Activated T-cell treated with anti-CD3 and anti-CD28 coated beads, Interleukin-2, amount 50 U/mL, for 4 hours (primary cell): ENCODE results near the gene CREG1. TPM values are rescaled to one million over a fixed set of nuclear protein-coding genes. Genes with fewer than 3 reads are reported as not detected.

Source experiments
- ATAC-seq, 2 donors: fragments of 200-7000 bp; cut with Tn5 transposase; one replicate each; pipeline ENCODE4 v1.10.0; 2021
- DNase-seq: peaks from one replicate; pipeline ENCODE4 v3.0.0-alpha.2; 2020
- H3K27me3 Mint-ChIP-seq: one replicate; pipeline ENCODE4 v1.8.0; 2021; ENCODE audit warnings: low read depth, mixed read lengths
- H3K36me3 Mint-ChIP-seq: one replicate; pipeline ENCODE4 v1.8.0; 2022; ENCODE audit warnings: mixed read lengths; ENCODE audit not compliant: insufficient read depth
- H3K4me1 Mint-ChIP-seq: one replicate; pipeline ENCODE4 v1.8.0; 2021; ENCODE audit warnings: low read depth, mixed read lengths
- H3K4me3 Mint-ChIP-seq: one replicate; pipeline ENCODE4 v1.8.0; 2021; ENCODE audit warnings: mild to moderate bottlenecking, moderate library complexity, mixed read lengths
- H3K9me3 Mint-ChIP-seq: one replicate; pipeline ENCODE4 v1.8.0; 2021; ENCODE audit warnings: mixed read lengths
- total RNA-seq, 3 donors: library from RNA; stranded (reverse); gene quantifications; one replicate each; pipeline ENCODE4 v1.2.1, GENCODE V29; 2021

Gene CREG1
- total RNA-seq, 3 donors from 2014 or later = 12.5 to 14.5 (median 14.3) TPM

GRCh38 chr1:167512046-167512654 lies 41.4 kb downstream of the CREG1 start:
- Mint-ChIP-seq H3K27me3 (no peaks in the 10 kb centered on the region), H3K4me1 (peaks cover 82% of the 10 kb centered on the region), H3K9me3 (no peaks in the 10 kb centered on the region), H3K36me3 (peaks cover 41% of the 10 kb centered on the region), H3K4me3 (peak overlapping the region; percentile 79)
- ATAC-seq (peak; percentile 24 to 41), DNase-seq (no peak)

- H3K36me3 Mint-ChIP-seq = peaks cover 39% of the 10 kb centered on the region
Measured at GRCh38 chr1:167511374-167511986, 42.1 kb downstream of the CREG1 start.

DNA sequence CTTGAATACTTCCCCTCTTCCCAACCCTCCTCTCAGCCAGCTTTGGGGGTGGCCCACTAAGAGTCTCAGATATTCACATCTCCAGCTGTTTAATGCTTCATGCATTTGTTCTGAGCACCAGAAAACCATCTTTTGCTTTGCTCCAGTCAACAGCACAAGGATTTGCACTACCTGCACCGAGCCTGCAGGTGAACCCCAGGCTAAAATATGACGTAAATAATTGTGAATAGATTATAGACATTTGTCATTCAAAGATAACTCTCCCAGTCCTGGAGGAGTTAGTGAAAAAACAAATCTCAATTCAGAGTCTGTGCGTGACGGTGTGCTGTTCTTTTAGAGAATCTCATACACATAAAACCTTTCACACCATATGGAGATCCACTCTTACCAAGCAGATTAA lies 42.7 kb downstream of the CREG1 start:
- peaks cover 40% of the 10 kb centered on the region for H3K36me3 Mint-ChIP-seq

More at GRCh38 chr1:167511374-167511986, 42.1 kb downstream of the CREG1 start:
- DNase-seq (no peak), ATAC-seq (no peak)
- Mint-ChIP-seq H3K4me1 (peaks cover 84% of the 10 kb centered on the region), H3K9me3 (no peaks in the 10 kb centered on the region), H3K27me3 (no peaks in the 10 kb centered on the region), H3K4me3 (peak overlapping the region; percentile 79)

DNA sequence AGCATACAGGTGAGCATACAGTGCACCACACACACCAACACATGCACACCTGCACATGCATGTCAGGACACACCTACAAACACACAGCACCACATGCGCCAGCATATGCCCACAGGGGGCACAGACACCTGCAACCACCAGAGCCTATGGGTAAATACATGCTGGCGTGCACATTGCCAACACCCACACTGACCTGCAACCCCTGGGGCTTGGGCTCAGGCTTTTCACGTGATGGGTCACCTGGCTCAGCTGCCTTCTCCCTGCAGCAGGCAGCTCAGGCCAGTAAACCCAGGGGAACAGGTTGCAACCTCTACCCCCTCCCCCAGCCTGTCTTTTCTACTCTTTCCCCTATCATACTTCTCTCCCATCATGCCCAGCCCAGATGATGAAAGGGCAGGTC lies 43.3 kb downstream of the CREG1 start:
- H3K9me3 Mint-ChIP-seq = no peaks in the 10 kb centered on the region
- peak; percentile 18 to 28 for ATAC-seq
- no peaks in the 10 kb centered on the region for H3K27me3 Mint-ChIP-seq
- peak overlapping the region; percentile 79 for H3K4me3 Mint-ChIP-seq
- H3K4me1 Mint-ChIP-seq = peaks cover 83% of the 10 kb centered on the region
- H3K36me3 Mint-ChIP-seq = peaks cover 35% of the 10 kb centered on the region
- no peak for DNase-seq

More for the DNA sequence above, 42.7 kb downstream of the CREG1 start:
- DNase-seq (no peak), ATAC-seq (no peak)
- Mint-ChIP-seq H3K4me1 (peaks cover 83% of the 10 kb centered on the region), H3K9me3 (no peaks in the 10 kb centered on the region), H3K27me3 (no peaks in the 10 kb centered on the region), H3K4me3 (peak overlapping the region; percentile 79)

- Mint-ChIP-seq H3K36me3 (peaks cover 34% of the 10 kb centered on the region), H3K4me1 (peaks cover 87% of the 10 kb centered on the region), H3K27me3 (no peaks in the 10 kb centered on the region), H3K4me3 (peak overlapping the region; percentile 79), H3K9me3 (no peaks in the 10 kb centered on the region)
- ATAC-seq = peak in 1 of 2 donors; percentile 15
- DNase-seq = no peak
Measured at GRCh38 chr1:167509587-167509986, 44.0 kb downstream of the CREG1 start.

GRCh38 chr1:167507719-167508118 lies 45.8 kb downstream of the CREG1 start:
- Mint-ChIP-seq H3K4me3 (no peak overlapping the region), H3K9me3 (no peaks in the 10 kb centered on the region), H3K27me3 (no peaks in the 10 kb centered on the region), H3K4me1 (peaks cover 94% of the 10 kb centered on the region), H3K36me3 (peaks cover 41% of the 10 kb centered on the region)
- ATAC-seq (no peak), DNase-seq (no peak)

DNA sequence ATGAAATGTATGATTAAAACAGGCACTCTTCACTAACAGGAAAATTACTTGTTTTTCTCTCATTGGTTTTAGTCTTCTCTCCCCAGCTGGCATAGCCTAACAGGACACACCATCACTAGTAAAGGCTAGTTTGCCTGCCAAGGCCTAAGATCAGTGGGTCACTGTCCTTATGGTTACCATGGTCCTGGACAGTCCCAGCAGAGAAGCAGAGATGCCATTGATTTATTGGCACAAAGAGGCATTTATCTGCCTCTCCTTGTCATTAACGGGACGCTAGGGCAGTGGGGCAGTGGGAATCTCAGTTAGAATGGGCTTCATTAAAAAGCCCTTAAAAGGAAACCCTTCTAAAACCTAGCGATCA lies 49.1 kb downstream of the CREG1 start:
- ATAC-seq (no peak), DNase-seq (no peak)
- Mint-ChIP-seq H3K4me3 (no peak overlapping the region), H3K4me1 (peaks cover 96% of the 10 kb centered on the region), H3K9me3 (no peaks in the 10 kb centered on the region), H3K36me3 (peaks cover 43% of the 10 kb centered on the region), H3K27me3 (no peaks in the 10 kb centered on the region)

DNA sequence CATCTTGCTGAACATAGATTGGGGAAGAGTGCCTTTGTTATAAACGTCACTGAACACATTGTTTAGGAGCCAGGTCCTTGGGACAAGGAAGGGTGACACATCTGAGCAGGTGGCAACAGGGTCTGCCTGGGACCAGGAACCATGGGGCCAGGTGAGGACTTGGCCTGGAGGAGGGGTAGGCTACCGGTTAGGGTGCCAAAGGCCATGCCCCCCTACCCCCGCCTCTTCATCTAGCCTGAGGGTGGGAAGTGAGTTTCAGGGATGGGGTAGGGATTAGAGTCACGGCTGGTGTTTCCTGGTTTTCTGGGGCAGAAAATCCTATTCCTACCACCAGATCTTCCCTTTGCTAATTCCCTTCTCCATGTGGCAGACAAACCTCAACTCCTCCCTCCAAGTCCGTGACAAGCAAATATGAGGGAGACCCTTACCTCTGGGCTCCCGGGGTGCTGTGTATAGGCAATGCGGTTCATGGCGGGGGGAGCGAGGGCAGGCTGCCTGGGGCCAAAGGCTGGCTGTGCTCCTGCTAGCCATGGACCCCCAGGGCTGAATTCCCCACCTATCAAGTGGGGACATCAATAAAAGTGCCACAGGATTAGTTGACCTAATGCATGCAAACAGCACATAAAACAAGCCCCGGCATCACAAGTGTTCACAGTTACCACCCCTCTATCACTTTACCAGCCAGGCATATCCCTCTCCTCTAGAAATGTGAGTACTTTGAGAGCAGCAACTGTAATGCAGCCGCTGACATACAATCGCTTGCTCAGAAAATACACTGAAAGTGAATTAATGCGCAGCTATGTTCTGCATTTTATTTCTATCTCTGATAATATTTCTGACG lies 49.7 kb downstream of the CREG1 start:
- H3K9me3 Mint-ChIP-seq = no peaks in the 10 kb centered on the region
- no peak for ATAC-seq
- no peak for DNase-seq
- H3K4me1 Mint-ChIP-seq = peaks cover 96% of the 10 kb centered on the region
- H3K27me3 Mint-ChIP-seq = no peaks in the 10 kb centered on the region
- no peak overlapping the region for H3K4me3 Mint-ChIP-seq
- peaks cover 41% of the 10 kb centered on the region for H3K36me3 Mint-ChIP-seq

GRCh38 chr1:167502719-167503462 lies 50.7 kb downstream of the CREG1 start:
- peaks cover 96% of the 10 kb centered on the region for H3K4me1 Mint-ChIP-seq
- ATAC-seq (no peak), DNase-seq (no peak)
- peaks cover 38% of the 10 kb centered on the region for H3K36me3 Mint-ChIP-seq
- H3K4me3 Mint-ChIP-seq = peak overlapping the region; percentile 20
- H3K9me3 Mint-ChIP-seq = no peaks in the 10 kb centered on the region
- no peaks in the 10 kb centered on the region for H3K27me3 Mint-ChIP-seq

GRCh38 chr1:167502192-167502551 lies 51.4 kb downstream of the CREG1 start:
- ATAC-seq (peak; percentile 5 to 6), DNase-seq (no peak)
- H3K36me3 Mint-ChIP-seq = peaks cover 41% of the 10 kb centered on the region
- peaks cover 97% of the 10 kb centered on the region for H3K4me1 Mint-ChIP-seq
- peak overlapping the region; percentile 72 for H3K4me3 Mint-ChIP-seq
- H3K9me3 Mint-ChIP-seq = no peaks in the 10 kb centered on the region
- H3K27me3 Mint-ChIP-seq = no peaks in the 10 kb centered on the region

DNA sequence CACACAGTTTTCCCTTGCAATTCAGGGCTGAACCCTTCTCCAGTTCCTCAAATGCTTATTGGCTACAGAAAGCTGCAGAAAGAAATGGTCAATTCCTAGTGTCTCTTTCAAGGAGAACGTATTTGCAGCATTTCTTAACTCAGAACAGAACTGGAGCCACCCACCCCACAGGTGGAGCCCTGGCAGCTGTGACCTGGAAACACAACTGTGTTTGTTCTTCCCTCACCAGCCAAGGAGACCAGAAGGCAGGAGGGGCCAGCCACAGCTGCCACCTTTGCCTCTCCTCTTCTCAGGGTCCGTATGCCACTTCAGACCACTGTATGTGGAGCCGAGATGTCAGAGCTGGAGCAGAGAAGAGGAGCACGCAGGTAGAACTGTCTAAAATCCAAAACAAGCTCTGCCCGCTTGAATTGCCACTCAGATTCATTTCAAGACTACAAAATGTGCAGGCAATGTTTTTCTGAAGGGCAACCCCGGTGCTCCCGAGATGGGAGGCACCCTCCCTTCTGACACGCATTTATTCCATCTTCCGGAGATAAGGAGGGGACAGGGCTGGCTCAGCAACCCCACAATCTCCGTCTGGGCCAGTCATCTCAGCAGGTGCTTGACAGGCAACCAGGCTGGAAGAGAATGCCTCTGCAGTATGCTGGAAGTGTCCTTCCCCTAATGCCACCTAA lies 51.9 kb downstream of the CREG1 start:
- H3K4me1 Mint-ChIP-seq = peaks cover 97% of the 10 kb centered on the region
- ATAC-seq (peak; percentile 29 to 50), DNase-seq (peak; percentile 37)
- no peaks in the 10 kb centered on the region for H3K9me3 Mint-ChIP-seq
- H3K4me3 Mint-ChIP-seq = peak overlapping the region; percentile 72
- no peaks in the 10 kb centered on the region for H3K27me3 Mint-ChIP-seq
- peaks cover 45% of the 10 kb centered on the region for H3K36me3 Mint-ChIP-seq

DNA sequence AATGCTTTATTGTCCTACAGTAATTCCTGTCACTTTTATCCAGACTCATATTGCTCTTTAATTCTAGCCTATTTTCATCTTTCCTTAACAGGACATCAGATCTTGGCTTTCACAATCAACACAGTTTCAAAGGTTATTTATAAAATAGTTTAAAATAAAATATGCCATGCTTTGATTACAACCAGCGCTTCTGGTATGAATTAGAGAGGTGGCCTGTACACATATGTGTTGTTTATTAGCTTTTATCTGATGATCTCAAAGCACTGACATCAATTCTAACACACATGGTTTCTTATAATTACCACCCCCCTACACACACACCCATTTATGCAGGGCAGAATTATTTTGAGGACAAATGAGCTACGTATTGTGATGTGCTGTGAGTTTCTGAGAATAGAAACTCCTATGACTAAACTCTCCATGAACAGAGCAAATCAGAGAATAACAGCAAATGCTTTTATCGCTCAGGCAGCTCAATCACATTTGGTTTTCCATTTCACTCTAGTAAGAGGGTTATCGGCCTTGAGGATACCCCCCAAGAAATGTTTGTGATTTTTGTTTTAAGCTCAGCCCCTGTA lies 53.2 kb downstream of the CREG1 start:
- Mint-ChIP-seq H3K4me1 (peaks cover 99% of the 10 kb centered on the region), H3K27me3 (no peaks in the 10 kb centered on the region), H3K36me3 (peaks cover 50% of the 10 kb centered on the region), H3K9me3 (no peaks in the 10 kb centered on the region), H3K4me3 (peak overlapping the region; percentile 72)
- DNase-seq = no peak
- peak; percentile 75 for ATAC-seq

- Mint-ChIP-seq H3K4me3 (peak overlapping the region; percentile 72), H3K9me3 (no peaks in the 10 kb centered on the region), H3K4me1 (peaks cover 99% of the 10 kb centered on the region), H3K36me3 (peaks cover 51% of the 10 kb centered on the region), H3K27me3 (no peaks in the 10 kb centered on the region)
- DNase-seq = no peak
- ATAC-seq = peak; percentile 59 to 60
Measured at GRCh38 chr1:167499664-167500101, 53.9 kb downstream of the CREG1 start.
